ENCODE measurements around the gene BAHCC1.

The BAHCC1 gene

DNA sequence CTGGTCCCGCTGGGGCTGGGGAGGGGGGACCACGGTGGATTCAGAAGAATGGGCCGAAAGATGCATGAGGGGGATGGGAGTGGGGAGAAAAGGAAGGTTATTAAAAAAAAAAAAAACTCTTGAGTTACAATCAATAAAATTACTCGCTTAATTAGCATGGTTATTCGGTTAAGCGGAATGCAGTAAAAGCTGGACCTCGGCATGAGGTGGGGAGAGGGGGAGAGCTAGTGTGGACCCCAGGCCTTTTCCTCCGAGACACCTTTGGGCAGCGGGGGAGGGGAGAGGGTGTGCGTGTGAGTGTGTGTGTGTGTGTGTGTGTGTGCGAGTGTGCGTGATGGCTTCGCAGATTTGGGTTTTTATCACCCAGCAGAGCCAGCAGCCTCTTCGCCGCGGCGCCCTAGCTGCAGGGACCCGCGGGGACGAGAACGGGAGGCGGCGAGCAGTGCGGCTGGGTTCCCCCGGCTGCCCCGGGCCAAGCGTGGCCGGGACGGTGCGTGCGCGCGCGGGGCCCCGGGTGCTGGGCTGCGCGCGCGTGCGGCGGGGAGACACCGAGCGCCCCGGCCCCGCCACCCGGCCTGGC is 3.7 kb downstream of the BAHCC1 start:
- DNase-seq = no peak

- no peak for DNase-seq
These were observed 4.4 kb downstream of the BAHCC1 start for GRCh38 chr17:81399481-81400153.

DNA sequence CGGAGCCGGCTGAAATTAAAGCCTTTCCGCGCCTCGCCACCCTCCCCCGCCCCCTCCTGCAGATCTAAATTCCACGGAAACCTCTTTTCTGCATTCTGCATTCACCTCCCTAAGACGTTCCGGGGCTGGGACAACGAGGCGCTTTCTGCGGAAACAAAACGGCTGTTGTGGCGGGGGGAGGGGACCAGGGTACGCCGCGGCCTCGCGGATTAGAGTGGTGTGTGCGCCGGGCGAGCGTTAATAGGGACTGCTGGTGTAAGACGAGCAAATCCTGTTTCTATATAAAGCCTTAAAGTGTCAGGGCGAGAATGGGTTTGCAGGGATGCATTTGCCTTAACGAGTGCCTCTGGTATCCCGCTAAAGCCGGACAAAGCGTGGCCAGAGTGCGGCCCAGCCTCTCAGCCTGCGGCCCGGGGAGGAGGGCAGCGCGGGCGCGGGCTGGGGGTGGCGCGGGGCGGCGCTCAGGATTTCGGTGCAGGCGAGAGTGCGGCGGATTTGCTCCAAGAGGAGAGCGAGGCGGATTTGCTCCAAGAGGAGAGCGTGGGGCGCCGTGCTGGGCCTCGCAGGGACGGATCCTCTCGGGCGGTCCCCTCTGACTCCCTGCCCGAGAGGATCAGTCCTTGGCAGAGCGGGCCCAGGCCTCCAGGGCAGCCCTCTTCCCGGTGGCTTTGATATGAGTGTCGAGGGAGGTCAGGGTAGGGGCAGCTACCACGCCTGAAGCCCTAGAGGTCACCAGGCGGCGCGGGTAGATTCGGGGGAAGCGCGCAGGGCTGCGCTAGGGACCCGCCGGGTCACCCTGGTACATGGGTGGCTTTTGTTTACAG is 5.1 kb downstream of the BAHCC1 start:
- no peak for DNase-seq

DNA sequence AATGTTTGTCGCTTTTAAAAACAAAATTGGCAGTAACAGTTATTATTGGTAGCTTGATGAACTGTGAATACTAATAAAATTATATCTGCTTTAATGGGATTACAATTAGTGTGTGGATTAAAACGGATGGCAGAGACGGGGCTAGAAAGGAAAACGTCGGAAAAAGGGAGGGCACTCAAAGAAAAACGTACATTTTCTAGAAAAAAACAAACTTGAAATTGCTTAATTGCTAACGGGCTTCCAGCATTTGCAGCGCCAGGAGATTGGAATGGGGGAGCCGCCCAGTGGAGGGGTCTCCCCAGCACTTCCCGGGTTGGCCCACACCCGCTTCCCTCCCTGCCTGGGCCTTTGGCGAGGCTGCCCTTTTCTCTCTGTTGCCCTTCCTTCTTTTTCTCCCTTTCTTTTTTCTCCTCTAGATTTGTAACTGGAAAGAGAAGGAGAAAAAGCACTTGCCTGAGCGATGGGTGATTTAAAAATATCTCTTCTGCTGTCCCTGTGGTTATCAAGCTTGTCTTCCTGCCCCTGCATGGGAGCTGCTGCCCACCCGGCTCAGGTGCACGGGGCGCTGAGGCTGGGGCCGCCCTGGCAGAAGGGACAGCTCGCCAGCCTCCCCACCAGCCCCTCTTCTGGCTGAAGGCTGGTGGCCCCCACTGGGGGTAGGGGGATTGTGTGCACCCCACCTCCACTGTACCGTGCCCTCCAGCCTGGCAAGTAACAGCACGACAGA is 5.9 kb downstream of the BAHCC1 start:
- no peak for DNase-seq

GRCh38 chr17:81401723-81402529 is 6.7 kb downstream of the BAHCC1 start:
- DNase-seq = no peak

DNA sequence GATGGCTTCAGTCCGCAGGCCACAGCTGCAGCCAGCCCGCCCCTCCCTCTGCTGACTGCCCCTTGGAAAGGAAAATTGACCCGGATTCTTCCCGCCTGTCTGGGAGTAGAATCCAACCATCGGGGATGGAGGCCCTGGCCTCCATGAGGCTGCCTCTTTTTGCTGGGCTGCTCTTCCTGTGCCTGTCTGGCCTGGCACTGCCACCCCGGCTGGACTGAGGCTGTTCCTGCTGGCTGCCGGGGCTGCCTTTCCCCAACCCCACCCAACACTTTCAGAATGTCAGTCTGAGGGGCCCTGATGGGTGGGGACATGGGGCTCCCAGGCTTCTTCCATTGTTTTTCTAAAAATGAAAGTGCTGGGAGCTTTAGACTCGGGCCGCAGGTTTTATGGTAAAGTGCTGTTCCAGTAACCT is 7.3 kb downstream of the BAHCC1 start:
- no peak for DNase-seq

DNA sequence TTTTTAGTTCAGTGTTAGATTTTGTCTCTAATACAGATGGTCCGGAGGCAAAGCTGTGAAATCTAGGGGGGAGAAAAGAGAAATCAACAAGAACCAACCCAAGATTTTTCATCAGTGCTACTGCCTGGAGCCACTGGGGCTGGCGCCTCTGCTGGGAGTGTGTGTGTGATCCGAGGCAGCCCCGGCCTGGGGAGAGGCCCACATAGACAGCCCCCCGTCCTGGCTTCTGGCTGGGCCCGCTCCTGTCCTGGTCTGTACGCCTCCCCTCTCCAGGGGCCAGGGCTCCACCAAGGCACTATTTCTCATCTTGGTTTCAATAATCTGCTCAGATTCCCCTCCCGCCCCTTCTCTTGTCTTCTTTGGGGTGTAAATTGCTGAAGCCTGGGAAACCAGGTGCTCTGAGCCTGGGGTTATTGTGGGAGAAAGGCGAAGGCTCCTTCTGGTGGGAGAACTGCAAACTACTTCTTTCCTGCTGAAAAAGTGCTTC is 7.8 kb downstream of the BAHCC1 start:
- no peak for DNase-seq

DNA sequence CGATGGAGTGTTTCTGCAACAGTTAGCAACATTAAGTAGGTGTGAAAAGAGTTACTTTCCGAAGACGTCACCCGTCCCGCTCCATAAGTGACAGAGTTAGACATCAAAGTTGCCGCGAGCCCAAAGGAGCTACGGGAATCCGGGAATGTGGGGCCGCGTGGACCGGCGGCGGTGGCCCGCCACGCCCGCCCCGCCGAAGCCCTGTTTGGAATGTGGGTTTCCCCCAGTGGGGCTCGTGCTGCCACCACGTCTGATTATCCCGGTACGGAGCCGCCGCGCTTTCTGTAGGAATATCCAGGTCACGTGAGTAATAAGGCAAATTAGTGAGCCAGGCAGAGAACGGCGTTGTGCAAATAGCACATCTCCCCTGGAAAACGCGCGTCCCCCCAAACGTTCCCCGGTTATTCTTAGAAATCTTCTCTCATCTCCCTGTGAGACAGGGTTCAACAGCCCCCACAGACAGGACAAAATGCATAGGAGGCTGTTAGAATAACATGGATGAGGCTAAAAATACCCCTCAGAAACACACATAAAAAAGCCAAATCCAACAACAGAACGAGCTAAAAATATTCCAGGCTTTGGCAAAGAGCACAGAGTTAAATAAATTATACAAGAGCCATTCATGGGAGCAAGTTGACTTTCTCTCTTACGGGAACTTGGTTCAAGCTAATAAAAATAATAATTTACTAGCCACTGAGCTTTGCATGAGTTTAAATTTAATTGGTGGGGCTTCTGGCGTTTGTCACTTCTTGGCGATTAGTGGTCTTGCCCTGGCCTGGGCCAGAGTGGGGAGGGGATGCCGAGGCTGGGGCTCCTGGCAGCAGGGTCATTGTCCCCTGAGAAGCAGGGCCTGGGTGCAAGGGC is 8.6 kb downstream of the BAHCC1 start:
- no peak for DNase-seq

- no peak for DNase-seq
These were observed 9.4 kb downstream of the BAHCC1 start for GRCh38 chr17:81404558-81405165.

GRCh38 chr17:81405411-81405872 is 10.2 kb downstream of the BAHCC1 start:
- DNase-seq = no peak

GRCh38 chr17:81406117-81406953 is 11.1 kb downstream of the BAHCC1 start:
- no peak for DNase-seq

- no peak for DNase-seq
These were observed 12.8 kb downstream of the BAHCC1 start for GRCh38 chr17:81408049-81408448.

DNA sequence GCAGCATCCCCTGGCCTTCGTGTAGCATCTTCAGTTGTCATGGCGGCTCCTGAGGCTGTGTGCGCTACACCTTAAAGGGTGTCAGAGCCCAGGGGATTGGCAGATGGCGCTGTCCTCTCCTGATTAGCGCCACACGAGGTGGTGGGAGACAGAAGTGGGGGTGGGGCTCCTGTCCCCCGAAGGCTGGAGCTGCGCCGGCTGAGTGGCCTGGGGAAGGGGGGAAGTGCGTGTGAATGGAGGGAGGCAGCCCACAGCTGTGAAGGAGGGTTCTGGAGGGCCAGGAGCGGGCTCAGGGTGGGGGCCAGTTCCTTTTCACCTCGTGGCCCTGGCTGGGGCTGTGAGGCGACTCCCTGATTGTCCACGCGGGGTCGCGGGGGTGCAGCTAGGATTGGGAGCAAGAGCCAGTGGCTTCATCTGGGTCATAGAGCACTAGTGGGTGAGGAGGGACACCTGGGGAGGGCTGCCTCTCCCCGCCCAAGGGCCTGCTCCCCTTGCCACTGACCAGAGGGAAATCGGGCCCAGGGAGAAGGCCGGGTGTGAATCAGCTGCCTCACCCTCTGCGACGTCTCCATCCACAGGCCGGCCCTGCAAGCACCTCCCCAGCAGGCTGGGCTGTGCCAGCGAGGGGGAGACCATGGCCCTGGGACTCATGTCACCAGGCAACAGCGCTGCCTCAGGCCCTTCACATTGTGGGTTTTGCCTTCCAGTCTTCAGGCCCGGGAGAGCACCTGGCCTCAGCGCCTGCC is 14.1 kb downstream of the BAHCC1 start:
- DNase-seq = no peak

DNA sequence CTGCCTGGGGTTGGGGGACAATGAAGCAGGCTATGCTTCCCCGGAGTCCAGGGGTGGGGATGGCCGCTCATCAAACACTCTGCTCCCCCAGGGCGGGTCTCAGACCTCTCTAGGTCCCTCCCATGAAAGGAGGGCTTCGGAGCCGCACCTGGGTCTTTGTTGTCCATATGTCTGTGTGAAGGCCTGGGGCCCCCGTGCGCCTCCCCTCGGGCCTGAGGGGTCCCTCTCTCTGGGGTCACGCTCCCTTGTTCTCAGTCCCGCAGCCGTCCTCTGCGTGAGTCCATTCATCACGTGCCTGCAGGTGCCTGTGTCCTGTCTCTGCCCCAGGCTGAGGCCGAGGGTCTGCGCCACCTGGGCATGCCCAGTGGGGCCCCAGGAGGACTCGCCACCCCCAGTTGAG is 15.6 kb downstream of the BAHCC1 start:
- no peak for DNase-seq

DNA sequence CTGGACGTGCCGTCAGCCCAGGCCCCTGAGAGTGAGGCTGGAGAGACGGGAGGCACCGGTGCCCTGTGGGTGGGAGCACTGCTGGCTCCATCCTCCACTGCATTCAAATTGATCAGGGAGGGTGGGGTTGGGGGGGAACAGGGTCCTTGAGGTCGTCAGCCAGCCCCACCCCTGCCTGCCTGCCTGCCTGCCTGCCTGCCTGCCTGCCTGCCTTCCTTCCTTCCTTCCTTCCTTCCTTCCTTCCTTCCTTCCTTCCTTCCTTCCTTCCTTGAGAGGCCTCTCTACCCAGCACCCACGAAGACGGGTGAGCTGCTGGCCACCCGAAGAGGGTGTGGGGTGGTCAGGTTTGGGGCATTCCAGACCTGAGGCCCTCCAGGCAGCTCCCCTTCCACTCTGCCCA is 16.0 kb downstream of the BAHCC1 start:
- DNase-seq = no peak

DNA sequence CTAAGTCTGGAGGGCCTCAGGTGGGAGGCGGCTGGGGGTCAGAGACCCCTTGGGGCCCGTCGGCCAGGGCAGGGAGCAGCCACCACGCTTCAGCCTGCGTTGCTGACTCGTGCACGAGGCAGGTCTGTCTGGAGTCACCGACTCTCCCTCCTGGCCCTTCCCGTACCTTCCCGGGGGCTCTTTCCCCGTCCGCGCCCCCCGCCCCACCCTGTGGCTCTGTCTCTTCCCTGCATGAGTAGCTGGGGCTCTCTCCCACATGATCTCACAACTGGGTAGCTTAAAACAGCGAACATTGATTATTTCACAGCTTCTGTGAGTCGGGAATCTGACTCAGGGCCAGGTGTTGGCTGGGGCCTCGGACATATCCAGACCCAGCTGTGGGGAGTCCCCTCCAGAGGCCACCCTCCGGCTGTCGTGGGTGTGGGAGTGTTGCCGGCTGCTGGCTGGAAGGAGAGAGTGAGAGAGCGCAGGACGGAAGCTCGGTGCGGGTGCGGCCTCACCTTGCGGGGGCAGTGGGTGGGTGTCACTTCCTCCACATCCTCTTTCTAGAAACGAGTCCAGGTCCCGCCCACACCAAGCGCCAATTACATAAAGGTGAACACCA is 17.3 kb downstream of the BAHCC1 start:
- DNase-seq = peak; percentile 52

- no peak for DNase-seq
These were observed 18.4 kb downstream of the BAHCC1 start for GRCh38 chr17:81413497-81414135.

Measured in stimulated activated CD4-positive, alpha-beta T cell treated with anti-CD3 and anti-CD28 coated beads, Interleukin-4, amount 100 ng/mL, for 1 hour (primary cell).